HepG2 (cell line): ENCODE measurements around the gene VRK3. TPM values are rescaled to one million over a fixed set of nuclear protein-coding genes. Genes with fewer than 3 reads are reported as not detected.

Experiments
- SPEN ChIP-seq: sonication (generic); formaldehyde crosslinking; IDR thresholded peaks from 2 replicates; pipeline ENCODE4 v1.5.1; 2020; ENCODE audit warnings: low read depth, mild to moderate bottlenecking, missing genetic modification reagents
- polyA plus RNA-seq, 8 experiments: library from polyadenylated mRNA; depleted of rRNA in 3 of 8; stranded (reverse) in 7 of 8; unstranded in 1 of 8; fragments of >200 nt; fragmentation: Illumina TruSeq in 4 of 8; extraction: Trizol in 4 of 8; gene quantifications; 2 replicates each; pipeline versions ENCODE4 v1.2.1 to v1.2.3, GENCODE V29; 2011 to 2016; ENCODE audit warnings: low read depth in 4 of 8, missing spikeins in 1 of 8, mixed read lengths in 1 of 8; ENCODE audit not compliant: insufficient read depth in 1 of 8
- total RNA-seq, 5 experiments: library from RNA; depleted of rRNA; stranded (reverse); fragments of >200 nt; fragmentation: Illumina TruSeq; extraction: Trizol; gene quantifications; 2 replicates each; pipeline ENCODE4 v1.2.3, GENCODE V29; 2016; ENCODE audit warnings: low read depth in 1 of 5
- TF ChIP-seq, protein P1 (sequence below): sonication (generic); formaldehyde crosslinking; IDR thresholded peaks from 2 replicates; pipeline ENCODE4 v1.4.0; 2020; ENCODE audit warnings: mild to moderate bottlenecking, missing genetic modification reagents

Gene VRK3
- total and polyA plus RNA-seq, 2 of the 13 experiments (the other 11 are each of a cell fraction or from before 2014, with no cell fraction given): 23.8 to 28.3 TPM

DNA sequence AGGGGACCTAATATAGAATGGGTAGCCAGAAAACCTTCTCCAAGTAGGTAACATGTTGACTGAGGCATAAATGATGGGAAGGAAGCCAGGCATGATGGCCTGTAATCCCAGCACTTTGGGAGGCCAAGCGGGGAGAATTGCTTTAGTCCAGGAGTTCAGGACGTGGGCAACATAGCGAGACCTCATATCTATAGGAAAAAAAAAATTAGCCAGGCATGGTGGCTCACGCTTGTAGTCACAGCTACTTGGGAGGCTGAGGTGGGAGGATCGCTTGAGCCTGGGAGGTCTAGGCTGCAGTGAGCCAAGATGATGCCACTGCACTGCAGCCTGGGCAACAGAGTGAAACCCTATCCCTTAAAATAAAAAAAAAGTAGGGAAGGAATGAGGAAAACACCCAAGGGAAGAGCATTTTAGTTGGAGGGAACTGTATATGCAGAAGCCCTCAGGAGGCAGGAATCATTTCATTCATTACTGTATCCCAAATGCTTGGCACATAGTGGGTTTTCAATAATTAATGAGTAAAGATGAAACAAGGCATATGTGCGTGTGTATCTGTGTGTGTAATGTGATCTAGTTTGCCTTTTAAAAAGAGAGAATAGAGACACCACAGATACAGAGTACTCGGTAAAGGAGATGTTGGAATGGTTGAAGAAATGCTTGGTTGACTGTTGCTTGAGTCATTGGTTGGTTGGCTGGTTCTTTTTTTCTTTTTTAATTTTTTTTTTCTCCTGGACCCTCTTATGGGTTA, 93.7 kb downstream of the VRK3 start (continued):
- TF ChIP-seq, protein P1, sequence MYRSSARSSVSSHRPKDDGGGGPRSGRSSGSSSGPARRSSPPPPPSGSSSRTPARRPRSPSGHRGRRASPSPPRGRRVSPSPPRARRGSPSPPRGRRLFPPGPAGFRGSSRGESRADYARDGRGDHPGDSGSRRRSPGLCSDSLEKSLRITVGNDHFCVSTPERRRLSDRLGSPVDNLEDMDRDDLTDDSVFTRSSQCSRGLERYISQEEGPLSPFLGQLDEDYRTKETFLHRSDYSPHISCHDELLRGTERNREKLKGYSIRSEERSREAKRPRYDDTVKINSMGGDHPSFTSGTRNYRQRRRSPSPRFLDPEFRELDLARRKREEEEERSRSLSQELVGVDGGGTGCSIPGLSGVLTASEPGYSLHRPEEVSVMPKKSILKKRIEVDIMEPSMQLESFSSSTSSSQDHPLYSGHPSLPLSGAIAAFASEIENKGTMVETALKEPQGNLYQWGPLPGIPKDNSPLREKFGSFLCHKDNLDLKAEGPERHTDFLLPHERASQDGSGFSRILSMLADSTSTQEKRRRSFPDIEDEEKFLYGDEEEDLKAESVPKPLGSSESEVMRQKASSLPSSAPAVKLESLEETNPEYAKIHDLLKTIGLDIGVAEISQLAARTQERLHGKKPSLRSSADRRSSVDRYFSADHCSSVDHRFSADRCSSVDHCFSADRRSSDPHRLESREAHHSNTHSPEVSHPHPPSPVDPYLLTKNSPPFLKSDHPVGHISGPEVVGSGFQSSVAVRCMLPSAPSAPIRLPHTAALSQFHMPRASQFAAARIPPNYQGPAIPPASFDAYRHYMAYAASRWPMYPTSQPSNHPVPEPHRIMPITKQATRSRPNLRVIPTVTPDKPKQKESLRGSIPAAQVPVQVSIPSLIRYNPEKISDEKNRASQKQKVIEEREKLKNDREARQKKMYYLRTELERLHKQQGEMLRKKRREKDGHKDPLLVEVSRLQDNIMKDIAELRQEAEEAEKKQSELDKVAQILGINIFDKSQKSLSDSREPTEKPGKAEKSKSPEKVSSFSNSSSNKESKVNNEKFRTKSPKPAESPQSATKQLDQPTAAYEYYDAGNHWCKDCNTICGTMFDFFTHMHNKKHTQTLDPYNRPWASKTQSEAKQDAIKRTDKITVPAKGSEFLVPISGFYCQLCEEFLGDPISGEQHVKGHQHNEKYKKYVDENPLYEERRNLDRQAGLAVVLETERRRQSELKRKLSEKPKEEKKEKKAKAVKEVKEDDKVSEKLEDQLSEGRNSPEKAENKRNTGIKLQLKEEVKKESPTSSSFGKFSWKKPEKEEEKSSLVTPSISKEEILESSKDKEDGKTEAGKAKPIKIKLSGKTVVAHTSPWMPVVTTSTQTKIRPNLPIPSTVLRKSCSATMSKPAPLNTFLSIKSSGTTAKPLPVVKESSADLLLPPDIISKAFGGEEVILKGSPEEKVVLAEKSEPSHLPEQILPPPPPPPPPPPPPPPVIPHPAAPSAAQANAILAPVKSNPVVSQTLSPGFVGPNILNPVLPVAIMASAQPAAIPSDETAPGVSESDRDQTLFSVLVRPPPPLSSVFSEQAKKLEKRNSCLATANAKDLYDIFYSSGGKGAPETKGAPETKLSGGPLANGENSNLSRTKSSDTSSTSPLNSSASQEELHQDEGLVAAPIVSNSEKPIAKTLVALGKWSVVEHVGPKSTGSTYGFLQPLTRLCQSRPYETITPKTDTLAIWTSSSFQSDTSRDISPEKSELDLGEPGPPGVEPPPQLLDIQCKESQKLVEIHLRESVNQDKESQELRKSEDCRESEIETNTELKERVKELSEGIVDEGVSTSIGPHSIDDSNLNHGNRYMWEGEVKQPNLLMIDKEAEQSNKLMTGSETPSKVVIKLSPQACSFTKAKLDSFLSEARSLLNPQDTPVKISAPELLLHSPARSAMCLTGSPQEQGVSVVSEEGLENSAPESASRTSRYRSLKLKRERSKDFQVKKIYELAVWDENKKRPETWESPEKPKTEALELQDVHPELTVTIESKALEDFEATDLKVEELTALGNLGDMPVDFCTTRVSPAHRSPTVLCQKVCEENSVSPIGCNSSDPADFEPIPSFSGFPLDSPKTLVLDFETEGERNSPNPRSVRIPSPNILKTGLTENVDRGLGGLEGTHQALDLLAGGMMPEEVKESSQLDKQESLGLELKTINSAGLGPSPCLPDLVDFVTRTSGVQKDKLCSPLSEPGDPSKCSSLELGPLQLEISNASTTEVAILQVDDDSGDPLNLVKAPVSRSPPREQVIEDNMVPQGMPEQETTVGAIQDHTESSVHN (CRISPR knock-in tag): no peak
- no peak for TF ChIP-seq SPEN (CRISPR knock-in tag)
